SKM-1 (cell line): Measurements from ENCODE around the gene PAGE3.

ENCODE experiments used
- DNase-seq: peaks from one replicate; lab custom pipeline; 2025; ENCODE audit not compliant: unreplicated experiment; lab: John Stamatoyannopoulos, UW

Gene PAGE3

GRCh38 chrX:55264816-55265215 lies at the start of gene PAGE3:
Gene PAGE3 (minus strand): TSS chrX:55264916. CDS start chrX:55263903, 1,013 bp downstream.
- DNase-seq, result no peak

- no peak for DNase-seq
Observed at GRCh38 chrX:55312655-55313054, 47.9 kb upstream of the PAGE3 start.

GRCh38 chrX:55290963-55291362 lies 26.2 kb upstream of the PAGE3 start:
- no peak for DNase-seq

DNA sequence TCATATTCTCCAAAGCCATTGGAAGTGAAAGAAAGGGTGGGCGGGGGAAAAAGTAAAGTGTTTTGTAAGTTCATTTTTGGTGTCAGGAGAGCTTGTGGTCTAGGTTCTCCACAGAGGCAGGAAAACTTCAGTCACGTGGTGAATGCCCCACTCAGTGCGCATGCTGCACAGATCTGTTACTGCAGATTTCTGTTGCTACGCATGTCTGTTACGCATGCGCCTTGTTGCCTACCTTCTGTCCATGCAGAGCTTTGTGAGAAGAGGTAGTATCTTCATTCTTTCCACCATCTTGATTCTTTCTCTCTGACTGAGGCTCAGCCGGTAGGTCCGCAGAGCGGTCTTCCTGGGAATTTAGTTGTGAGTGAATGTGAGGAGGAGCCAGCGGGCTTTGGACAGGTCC lies 15.1 kb upstream of the PAGE3 start:
- no peak for DNase-seq

GRCh38 chrX:55260806-55261205 lies 3.9 kb downstream of the PAGE3 start:
- DNase-seq, result no peak

GRCh38 chrX:55253528-55253927 lies 11.2 kb downstream of the PAGE3 start:
- no peak for DNase-seq

GRCh38 chrX:55240788-55241340 lies 23.9 kb downstream of the PAGE3 start:
- DNase-seq, result no peak

DNA sequence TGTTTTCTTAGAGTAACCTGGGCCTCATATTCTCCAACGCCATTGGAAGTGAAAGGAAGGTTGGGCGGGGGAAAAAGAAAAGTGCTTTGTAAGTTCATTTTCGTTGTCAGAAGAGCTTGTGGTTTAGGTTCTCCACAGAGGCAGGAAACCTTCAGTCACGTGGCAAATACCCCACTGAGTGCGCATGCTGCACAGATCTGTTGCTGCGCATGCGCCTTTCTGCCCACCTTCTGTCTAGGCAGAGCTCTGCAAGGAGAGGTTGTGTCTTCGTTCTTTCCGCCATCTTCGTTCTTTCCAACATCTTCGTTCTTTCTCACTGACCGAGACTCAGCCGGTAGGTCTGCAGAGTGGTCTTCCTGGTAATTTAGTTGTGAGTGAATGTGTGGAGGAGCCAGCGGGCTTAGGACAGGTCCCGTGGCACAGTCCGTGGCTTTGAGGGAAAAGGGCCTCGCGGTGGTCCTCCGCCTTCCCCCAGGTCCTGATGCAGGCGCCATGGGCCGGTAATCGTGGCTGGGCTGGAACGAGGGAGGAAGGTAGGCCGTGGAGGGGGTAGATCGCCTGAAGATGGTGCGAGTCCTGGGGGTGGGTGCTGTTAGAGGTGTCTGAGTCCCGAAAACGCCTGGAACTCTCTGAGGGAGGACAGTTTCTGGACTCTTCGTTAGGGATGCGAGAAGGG lies 44.5 kb downstream of the PAGE3 start, which contains the start of gene PAGE5:
Gene PAGE5 (plus strand): TSS at position 228 of the 676 bp plus-strand sequence. CDS start 1,037 bp downstream, outside the sequence.
- no peak for DNase-seq

DNA sequence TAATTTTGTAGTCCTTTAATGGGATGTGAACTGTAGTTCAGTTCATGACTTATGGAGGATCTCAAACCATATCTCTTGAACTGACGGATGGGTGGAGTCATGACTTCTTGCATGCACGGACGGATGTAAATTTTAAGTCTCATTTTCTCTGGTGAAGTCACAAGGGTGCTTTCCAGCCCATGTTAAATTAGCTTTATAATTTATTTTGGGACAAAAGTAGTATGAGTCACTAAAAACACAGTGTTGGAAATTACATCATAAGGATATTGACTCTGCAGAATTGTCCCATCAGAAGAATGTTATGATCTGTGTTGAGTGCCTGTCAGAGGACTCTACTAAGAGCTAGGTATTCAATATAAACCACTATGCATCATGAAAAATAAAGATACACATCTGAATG lies 51.3 kb downstream of the PAGE3 start:
- no peak for DNase-seq

DNA sequence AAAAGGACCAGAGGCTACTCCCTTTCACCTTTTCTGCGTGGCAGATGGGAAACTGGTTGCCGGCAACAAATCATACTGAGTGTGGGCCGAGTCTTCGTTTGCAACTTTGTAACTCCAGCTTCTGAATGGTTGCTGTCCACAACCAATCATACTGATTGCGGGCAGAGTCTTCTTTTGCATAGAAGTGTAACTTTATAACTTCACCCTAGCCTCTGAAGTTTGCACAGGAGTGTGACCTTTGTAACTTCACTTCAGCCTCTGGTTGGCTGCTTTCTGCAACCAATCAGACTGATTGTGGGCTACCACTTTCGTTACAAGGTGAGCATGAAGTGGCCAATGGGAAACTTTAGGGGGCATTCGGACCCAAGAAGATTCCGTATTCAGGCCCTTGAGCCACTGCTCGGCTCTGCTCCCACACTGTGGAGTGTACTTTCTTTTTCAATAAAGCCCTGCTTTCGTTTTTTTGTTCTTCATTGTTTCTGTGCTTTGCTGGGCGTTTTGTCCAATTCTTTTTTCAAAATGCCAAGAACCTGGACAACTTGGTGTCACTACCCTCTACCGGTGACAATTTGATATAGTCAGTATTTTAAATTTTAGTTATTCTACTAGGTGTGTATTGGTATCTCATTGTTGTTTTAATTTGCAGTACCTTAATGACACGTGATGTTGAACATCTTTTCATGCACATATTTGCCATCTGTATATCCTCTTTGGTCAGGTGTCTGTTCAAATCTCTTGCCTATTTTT lies 53.6 kb downstream of the PAGE3 start:
- no peak for DNase-seq
